Measurements from ENCODE around the gene KIRREL2.

DNA sequence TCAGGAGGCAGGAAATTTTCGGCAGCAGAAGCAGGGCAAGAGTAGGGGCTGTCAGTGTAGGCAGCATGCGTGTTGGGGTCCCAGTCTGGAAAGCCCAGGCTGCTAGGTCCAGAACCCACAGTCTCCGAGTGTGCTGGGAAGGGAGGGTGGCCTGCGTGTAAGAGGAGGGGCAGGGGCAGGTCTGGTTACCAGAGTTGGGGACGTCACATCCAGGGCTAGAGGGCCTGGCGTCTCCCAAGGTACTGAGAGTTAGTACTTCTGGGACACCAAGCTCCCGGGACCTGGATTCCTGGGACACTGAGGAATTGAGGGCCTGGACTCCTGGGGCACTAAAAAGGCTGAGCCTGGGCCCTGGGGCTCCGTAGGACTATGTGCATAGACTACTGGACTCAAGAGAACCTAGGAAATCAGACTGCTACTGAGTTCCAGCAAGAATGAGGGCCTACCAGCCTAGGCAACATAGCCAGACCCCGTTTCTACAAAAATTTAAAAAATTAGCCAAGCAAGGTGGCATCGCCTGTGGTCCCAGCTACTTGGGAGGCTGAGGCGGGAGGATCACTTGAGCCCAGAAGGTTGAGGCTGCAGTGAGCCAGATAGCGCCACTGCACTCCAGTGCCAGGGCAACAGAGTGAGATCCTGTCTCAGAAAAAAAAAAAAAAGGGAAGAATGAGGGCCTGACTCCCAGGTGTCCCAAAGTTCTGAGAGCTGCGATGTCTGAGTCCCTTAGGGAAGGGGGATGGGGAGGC lies 41.2 kb downstream of the KIRREL2 start:
- TF ChIP-seq EZH2phosphoT487 (IDR thresholded peaks at IDR 0.05; ENCODE audit: low read depth), result no peak
- TF ChIP-seq, protein P1, sequence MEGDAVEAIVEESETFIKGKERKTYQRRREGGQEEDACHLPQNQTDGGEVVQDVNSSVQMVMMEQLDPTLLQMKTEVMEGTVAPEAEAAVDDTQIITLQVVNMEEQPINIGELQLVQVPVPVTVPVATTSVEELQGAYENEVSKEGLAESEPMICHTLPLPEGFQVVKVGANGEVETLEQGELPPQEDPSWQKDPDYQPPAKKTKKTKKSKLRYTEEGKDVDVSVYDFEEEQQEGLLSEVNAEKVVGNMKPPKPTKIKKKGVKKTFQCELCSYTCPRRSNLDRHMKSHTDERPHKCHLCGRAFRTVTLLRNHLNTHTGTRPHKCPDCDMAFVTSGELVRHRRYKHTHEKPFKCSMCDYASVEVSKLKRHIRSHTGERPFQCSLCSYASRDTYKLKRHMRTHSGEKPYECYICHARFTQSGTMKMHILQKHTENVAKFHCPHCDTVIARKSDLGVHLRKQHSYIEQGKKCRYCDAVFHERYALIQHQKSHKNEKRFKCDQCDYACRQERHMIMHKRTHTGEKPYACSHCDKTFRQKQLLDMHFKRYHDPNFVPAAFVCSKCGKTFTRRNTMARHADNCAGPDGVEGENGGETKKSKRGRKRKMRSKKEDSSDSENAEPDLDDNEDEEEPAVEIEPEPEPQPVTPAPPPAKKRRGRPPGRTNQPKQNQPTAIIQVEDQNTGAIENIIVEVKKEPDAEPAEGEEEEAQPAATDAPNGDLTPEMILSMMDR (IDR thresholded peaks at IDR 0.05; ENCODE audit: low read depth, low read length), result no peak
